HepG2 (cell line): ENCODE measurements around the gene CSTPP1. TPM values are rescaled to one million over a fixed set of nuclear protein-coding genes. Genes with fewer than 3 reads are reported as not detected.

ENCODE experiments used
- ATF4 ChIP-seq, 2 experiments: fragments of 450-650 bp in 1 of 2; sonication (generic) in 1 of 2; formaldehyde crosslinking; IDR thresholded peaks; 2 replicates each; pipeline versions ENCODE4 v1.5.0 to v1.8.0; 2020 to 2022; ENCODE audit warnings: mild to moderate bottlenecking in 1 of 2, missing genetic modification reagents in 1 of 2
- BHLHE40 ChIP-seq: IDR thresholded peaks from 2 replicates; pipeline ENCODE4 v1.6.1; 2011; ENCODE audit warnings: low read length, improper control_type of control experiment
- DPF2 ChIP-seq: sonication (generic); formaldehyde crosslinking; IDR thresholded peaks from 2 replicates; pipeline ENCODE4 v1.4.0; 2020; ENCODE audit warnings: mild to moderate bottlenecking, low read depth, missing genetic modification reagents, borderline replicate concordance
- E2F5 ChIP-seq: sonication (generic); formaldehyde crosslinking; conservative IDR thresholded peaks from 2 replicates; pipeline ENCODE4 v1.4.0; 2020; ENCODE audit warnings: missing genetic modification reagents
- KAT8 ChIP-seq: IDR thresholded peaks from 2 replicates; pipeline ENCODE4 v1.6.1; 2016; ENCODE audit warnings: missing genetic modification reagents, missing compliant biosample characterization
- KDM3A ChIP-seq: IDR thresholded peaks from 2 replicates; pipeline ENCODE4 v1.6.1; 2018; ENCODE audit warnings: low read depth, missing compliant biosample characterization
- KDM4B ChIP-seq: sonication (generic); formaldehyde crosslinking; IDR thresholded peaks from 2 replicates; pipeline ENCODE4 v1.4.0; 2020; ENCODE audit warnings: missing genetic modification reagents
- MYPOP ChIP-seq: sonication (generic); formaldehyde crosslinking; IDR thresholded peaks from 2 replicates; pipeline ENCODE4 v1.8.1; 2023; ENCODE audit warnings: mild to moderate bottlenecking, moderate library complexity, missing genetic modification reagents
- RNF219 ChIP-seq: sonication (generic); formaldehyde crosslinking; IDR thresholded peaks from 2 replicates; pipeline ENCODE4 v1.5.0; 2020; ENCODE audit warnings: mild to moderate bottlenecking, missing genetic modification reagents
- SIX4 ChIP-seq: sonication (generic); formaldehyde crosslinking; IDR thresholded peaks from 2 replicates; pipeline ENCODE4 v1.4.0; 2020; ENCODE audit warnings: missing genetic modification reagents
- SP5 ChIP-seq: IDR thresholded peaks from 2 replicates; pipeline ENCODE4 v1.6.1; 2016; ENCODE audit warnings: low read depth, borderline replicate concordance
- TBL1XR1 ChIP-seq: fragments of 150-350 bp; IDR thresholded peaks from 2 replicates; pipeline ENCODE4 v1.6.1; 2014; ENCODE audit warnings: borderline replicate concordance, low read length; ENCODE audit not compliant: partially characterized antibody
- ZBED4 ChIP-seq: sonication (generic); formaldehyde crosslinking; IDR thresholded peaks from 2 replicates; pipeline ENCODE4 v1.4.0; 2020; ENCODE audit warnings: missing genetic modification reagents, borderline replicate concordance
- ZKSCAN8 ChIP-seq: IDR thresholded peaks from 2 replicates; pipeline ENCODE4 v1.6.1; 2016; ENCODE audit warnings: borderline replicate concordance, missing genetic modification reagents, missing compliant biosample characterization
- ZNF280B ChIP-seq: sonication (generic); formaldehyde crosslinking; IDR thresholded peaks from 2 replicates; pipeline ENCODE4 v1.5.0; 2020; ENCODE audit warnings: missing genetic modification reagents, mild to moderate bottlenecking, borderline replicate concordance
- ZNF430 ChIP-seq: sonication (generic); formaldehyde crosslinking; IDR thresholded peaks from 2 replicates; pipeline ENCODE4 v1.9.0; 2021; ENCODE audit warnings: mild to moderate bottlenecking, missing genetic modification reagents
- ZNF550 ChIP-seq: sonication (generic); formaldehyde crosslinking; IDR thresholded peaks from 2 replicates; pipeline ENCODE4 v1.4.0; 2020; ENCODE audit warnings: mild to moderate bottlenecking, missing genetic modification reagents, borderline replicate concordance
- ZNF891 ChIP-seq: sonication (generic); formaldehyde crosslinking; IDR thresholded peaks from 2 replicates; pipeline ENCODE4 v1.5.0; 2020; ENCODE audit warnings: mild to moderate bottlenecking, missing genetic modification reagents
- polyA plus RNA-seq, 8 experiments: library from polyadenylated mRNA; depleted of rRNA in 3 of 8; stranded (reverse) in 7 of 8; unstranded in 1 of 8; fragments of >200 nt; fragmentation: Illumina TruSeq in 4 of 8; extraction: Trizol in 4 of 8; gene quantifications; 2 replicates each; pipeline versions ENCODE4 v1.2.1 to v1.2.3, GENCODE V29; 2011 to 2016; ENCODE audit warnings: low read depth in 4 of 8, missing spikeins in 1 of 8, mixed read lengths in 1 of 8; ENCODE audit not compliant: insufficient read depth in 1 of 8
- total RNA-seq, 5 experiments: library from RNA; depleted of rRNA; stranded (reverse); fragments of >200 nt; fragmentation: Illumina TruSeq; extraction: Trizol; gene quantifications; 2 replicates each; pipeline ENCODE4 v1.2.3, GENCODE V29; 2016; ENCODE audit warnings: low read depth in 1 of 5

Gene CSTPP1
- total and polyA plus RNA-seq, 2 of the 13 experiments (the other 11 are each of a cell fraction or from before 2014, with no cell fraction given), result 12.3 to 14.6 TPM

GRCh38 chr11:47189100-47189834 is 252.7 kb downstream of the CSTPP1 start (continued):
- TF ChIP-seq ZNF280B (CRISPR knock-in tag) (no peak), SIX4 (no peak), ZBED4 (CRISPR knock-in tag) (peak; percentile 33; the same call in 1 of the 2 replicates), ZKSCAN8 (CRISPR knock-in tag) (peak; percentile 90), E2F5 (CRISPR knock-in tag) (no peak), ZNF550 (no peak), ATF4 (CRISPR knock-in tag; IDR thresholded peaks at IDR 0.05) (peak in 1 of 2 experiments; percentile 95; a peak in 2 of 4 replicates), SP5 (CRISPR knock-in tag) (peak; percentile 74), TBL1XR1 (peak; percentile 72), KDM3A (CRISPR knock-in tag) (0 out of 2 replicates have a peak, but pooled peaks have one; percentile 20), DPF2 (CRISPR knock-in tag) (peak; percentile 96), ZNF430 (CRISPR knock-in tag) (no peak), RNF219 (CRISPR knock-in tag) (0 out of 2 replicates have a peak, but pooled peaks have one; percentile 18), KDM4B (CRISPR knock-in tag) (peak; percentile 80; the same call in 1 of the 2 replicates), BHLHE40 (peak; percentile 89), KAT8 (CRISPR knock-in tag) (peak; percentile 74; the same call in 1 of the 2 replicates), ZNF891 (no peak), MYPOP (CRISPR knock-in tag) (peak; percentile 58; the same call in 1 of the 2 replicates)
